HEK293 (cell line): Measurements from ENCODE around the gene ZBED1.
"Not testable (repeated sequence)": the region's sequence is repeated elsewhere in the genome, so short reads cannot be mapped to it uniquely, and the experiment has no call there.

ENCODE experiments used
- CTCF ChIP-seq: fragments of 450-650 bp; formaldehyde crosslinking; IDR thresholded peaks from 2 replicates; pipeline ENCODE4 v1.5.1; 2016; ENCODE audit warnings: missing biosample characterization, missing genetic modification characterization
- HIC1 ChIP-seq: fragments of 450-650 bp; formaldehyde crosslinking; IDR thresholded peaks from 2 replicates; pipeline ENCODE4 v1.5.1; 2016; ENCODE audit warnings: missing biosample characterization, missing genetic modification characterization
- YY1 ChIP-seq: fragments of 450-650 bp; formaldehyde crosslinking; IDR thresholded peaks from 2 replicates; pipeline ENCODE4 v1.5.1; 2018; ENCODE audit warnings: missing biosample characterization, missing genetic modification characterization
- ZFHX2 ChIP-seq: fragments of 450-650 bp; formaldehyde crosslinking; conservative IDR thresholded peaks from 2 replicates; pipeline ENCODE4 v1.5.1; 2016; ENCODE audit warnings: missing biosample characterization, missing genetic modification characterization
- ZNF24 ChIP-seq: fragments of 450-650 bp; formaldehyde crosslinking; IDR thresholded peaks from 2 replicates; pipeline ENCODE4 v1.5.1; 2016; ENCODE audit warnings: missing biosample characterization, missing genetic modification characterization
- ZNF280D ChIP-seq: fragments of 450-650 bp; formaldehyde crosslinking; IDR thresholded peaks from 2 replicates; pipeline ENCODE4 v1.5.1; 2016; ENCODE audit warnings: missing biosample characterization, missing genetic modification characterization
- ZNF530 ChIP-seq: fragments of 450-650 bp; formaldehyde crosslinking; IDR thresholded peaks from 2 replicates; pipeline ENCODE4 v1.5.1; 2016; ENCODE audit warnings: low read depth, missing biosample characterization, missing genetic modification characterization
- ZNF626 ChIP-seq: fragments of 450-650 bp; sonication (Bioruptor Pico); formaldehyde crosslinking; IDR thresholded peaks from 2 replicates; pipeline ENCODE4 v1.5.1; 2018; ENCODE audit warnings: missing biosample characterization, missing genetic modification characterization, inconsistent platforms
- ZNF777 ChIP-seq: fragments of 450-650 bp; formaldehyde crosslinking; IDR thresholded peaks from 2 replicates; pipeline ENCODE4 v1.5.1; 2017; ENCODE audit warnings: missing biosample characterization, missing genetic modification characterization, borderline replicate concordance

GRCh38 chrX:2534261-2535021 is 33.7 kb upstream of the ZBED1 start:
- TF ChIP-seq ZNF530 (tag by site-specific recombination); ZNF280D (tag by site-specific recombination); ZNF777 (tag by site-specific recombination); CTCF (tag by site-specific recombination); ZFHX2; ZNF24 (tag by site-specific recombination); ZNF626 (tag by site-specific recombination); YY1 (tag by site-specific recombination); HIC1 (tag by site-specific recombination): not testable (repeated sequence)
